Neural cell (in vitro differentiated cells): ENCODE data around the gene CAVIN1. TPM values are rescaled to one million over a fixed set of nuclear protein-coding genes. Genes with fewer than 3 reads are reported as not detected.

Experiments used
- H2AFZ ChIP-seq: fragments of 200-600, 300-800 bp; sonication (generic), shearing (Covaris generic); 2 replicates; pipeline ENCODE4 v1.6.0; 2014; ENCODE audit warnings: low read depth, mild to moderate bottlenecking, antibody characterized with exemption, low read length, moderate library complexity
- H3F3A ChIP-seq: fragments of 200-600 bp; shearing (Covaris generic); 2 replicates; pipeline ENCODE4 v1.6.1; 2016; ENCODE audit warnings: mild to moderate bottlenecking, moderate library complexity, mixed read lengths, antibody characterized with exemption, low read length; ENCODE audit not compliant: insufficient read depth, poor library complexity, severe bottlenecking
- H3K27ac ChIP-seq: fragments of 200-600, 300-800 bp; sonication (generic), shearing (Covaris generic); 2 replicates; pipeline ENCODE4 v1.5.1; 2014; ENCODE audit warnings: mild to moderate bottlenecking, low read length, moderate library complexity
- H3K27me3 ChIP-seq: fragments of 300-800, 200-600 bp; sonication (generic), shearing (Covaris generic); 2 replicates; pipeline ENCODE4 v1.6.0; 2014; ENCODE audit warnings: mild to moderate bottlenecking, low read depth, low read length, moderate library complexity; ENCODE audit not compliant: insufficient read depth
- H3K36me3 ChIP-seq: fragments of 300-800, 200-600 bp; sonication (generic), shearing (Covaris generic); 2 replicates; pipeline ENCODE4 v1.5.1; 2014; ENCODE audit warnings: mild to moderate bottlenecking, antibody characterized with exemption, low read length, moderate library complexity; ENCODE audit not compliant: insufficient read depth
- H3K4me2 ChIP-seq: fragments of 300-800, 200-600 bp; sonication (generic), shearing (Covaris generic); 2 replicates; pipeline ENCODE4 v1.6.0; 2014; ENCODE audit warnings: mild to moderate bottlenecking, low read length
- H3K4me3 ChIP-seq: fragments of 300-800, 200-600 bp; sonication (generic), shearing (Covaris generic); 2 replicates; pipeline ENCODE4 v1.5.1; 2014; ENCODE audit warnings: mild to moderate bottlenecking, low read length, moderate library complexity
- H3K79me2 ChIP-seq: fragments of 200-600 bp; shearing (Covaris generic); replicated peaks from 2 replicates; pipeline ENCODE4 v1.6.0; 2014; ENCODE audit warnings: mild to moderate bottlenecking, low read length, moderate library complexity; ENCODE audit not compliant: insufficient read depth
- H3K9ac ChIP-seq: fragments of 300-800, 200-600 bp; sonication (generic), shearing (Covaris generic); 2 replicates; pipeline ENCODE4 v1.6.1; 2016; ENCODE audit warnings: mild to moderate bottlenecking, low read length, mixed read lengths
- H3K9me2 ChIP-seq: fragments of 200-600 bp; shearing (Covaris generic); 2 replicates; pipeline ENCODE4 v1.6.1; 2016; ENCODE audit warnings: mild to moderate bottlenecking, low read length, mixed read lengths; ENCODE audit not compliant: insufficient read depth
- H3K9me3 ChIP-seq: fragments of 200-600, 300-800 bp; sonication (generic), shearing (Covaris generic); 2 replicates; pipeline ENCODE4 v1.6.1; 2016; ENCODE audit warnings: mild to moderate bottlenecking, mixed run types, low read length, moderate library complexity, mixed read lengths
- H4K20me1 ChIP-seq: fragments of 200-600 bp; shearing (Covaris generic); 2 replicates; pipeline ENCODE4 v1.6.1; 2016; ENCODE audit warnings: mild to moderate bottlenecking, mixed run types; ENCODE audit not compliant: insufficient read depth
- EP300 ChIP-seq: fragments of 450-650 bp; conservative IDR thresholded peaks from 2 replicates; pipeline ENCODE4 v1.6.1; 2014; ENCODE audit warnings: antibody characterized with exemption, mild to moderate bottlenecking, moderate library complexity; ENCODE audit not compliant: poor library complexity, severe bottlenecking
- EZH2 ChIP-seq: fragments of 200-600, 300-800 bp; shearing (Covaris generic), sonication (generic); IDR thresholded peaks from 2 replicates; pipeline ENCODE4 v1.6.1; 2014; ENCODE audit warnings: antibody characterized with exemption, low read length, borderline replicate concordance, mild to moderate bottlenecking; ENCODE audit not compliant: insufficient read depth, poor library complexity, severe bottlenecking
- MXI1 ChIP-seq: fragments of 450-650 bp; conservative IDR thresholded peaks from 2 replicates; pipeline ENCODE4 v1.6.1; 2014; ENCODE audit warnings: antibody characterized with exemption, mild to moderate bottlenecking; ENCODE audit not compliant: poor library complexity, severe bottlenecking
- POLR2AphosphoS5 ChIP-seq: IDR thresholded peaks from 2 replicates; pipeline ENCODE4 v1.6.1; 2012
- RAD21 ChIP-seq: fragments of 450-650 bp; conservative IDR thresholded peaks from 2 replicates; pipeline ENCODE4 v1.6.1; 2014; ENCODE audit warnings: antibody characterized with exemption, mild to moderate bottlenecking, moderate library complexity
- SMC3 ChIP-seq: fragments of 450-650 bp; conservative IDR thresholded peaks from 2 replicates; pipeline ENCODE4 v1.6.1; 2014; ENCODE audit warnings: antibody characterized with exemption, mild to moderate bottlenecking, moderate library complexity; ENCODE audit not compliant: poor library complexity
- TAF1 ChIP-seq: IDR thresholded peaks from 2 replicates; pipeline ENCODE4 v1.6.1; 2012; ENCODE audit warnings: low read depth
- polyA plus RNA-seq: library from polyadenylated mRNA; depleted of rRNA; stranded (reverse); fragments of >200 nt; gene quantifications from 2 replicates; pipeline ENCODE4 v1.2.3, GENCODE V29; 2014
- TF ChIP-seq, protein P1 (sequence below): IDR thresholded peaks from 2 replicates; pipeline ENCODE4 v1.6.1; 2012; ENCODE audit warnings: borderline replicate concordance
- TF ChIP-seq, protein P2 (sequence below): fragments of 450-650 bp; IDR thresholded peaks from 2 replicates; pipeline ENCODE4 v1.5.1; 2014; ENCODE audit warnings: antibody characterized with exemption, mild to moderate bottlenecking, moderate library complexity; ENCODE audit not compliant: poor library complexity, severe bottlenecking

Gene CAVIN1
- polyA plus RNA-seq, 1 donor from 2014 or later: 0.07 TPM

DNA sequence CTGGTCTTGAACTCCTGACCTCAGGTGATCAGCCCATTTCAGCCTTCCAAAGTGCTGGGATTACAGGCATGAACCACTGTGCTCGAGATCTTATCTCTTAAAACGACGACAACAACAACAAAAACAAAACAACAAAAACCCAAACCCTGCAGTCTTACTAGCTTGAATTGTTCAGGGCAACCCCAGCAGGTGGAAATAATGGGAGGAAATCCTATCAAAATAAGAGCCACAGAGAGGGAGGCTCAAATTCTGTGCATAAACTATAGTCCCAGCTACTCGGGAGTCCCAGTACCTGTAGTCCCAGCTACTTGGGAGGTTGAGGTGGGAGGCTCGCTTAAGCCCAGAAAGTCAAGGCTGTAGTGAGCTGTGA lies 19.1 kb upstream of the CAVIN1 start:
- no peak overlapping the region for H3K27ac ChIP-seq

DNA sequence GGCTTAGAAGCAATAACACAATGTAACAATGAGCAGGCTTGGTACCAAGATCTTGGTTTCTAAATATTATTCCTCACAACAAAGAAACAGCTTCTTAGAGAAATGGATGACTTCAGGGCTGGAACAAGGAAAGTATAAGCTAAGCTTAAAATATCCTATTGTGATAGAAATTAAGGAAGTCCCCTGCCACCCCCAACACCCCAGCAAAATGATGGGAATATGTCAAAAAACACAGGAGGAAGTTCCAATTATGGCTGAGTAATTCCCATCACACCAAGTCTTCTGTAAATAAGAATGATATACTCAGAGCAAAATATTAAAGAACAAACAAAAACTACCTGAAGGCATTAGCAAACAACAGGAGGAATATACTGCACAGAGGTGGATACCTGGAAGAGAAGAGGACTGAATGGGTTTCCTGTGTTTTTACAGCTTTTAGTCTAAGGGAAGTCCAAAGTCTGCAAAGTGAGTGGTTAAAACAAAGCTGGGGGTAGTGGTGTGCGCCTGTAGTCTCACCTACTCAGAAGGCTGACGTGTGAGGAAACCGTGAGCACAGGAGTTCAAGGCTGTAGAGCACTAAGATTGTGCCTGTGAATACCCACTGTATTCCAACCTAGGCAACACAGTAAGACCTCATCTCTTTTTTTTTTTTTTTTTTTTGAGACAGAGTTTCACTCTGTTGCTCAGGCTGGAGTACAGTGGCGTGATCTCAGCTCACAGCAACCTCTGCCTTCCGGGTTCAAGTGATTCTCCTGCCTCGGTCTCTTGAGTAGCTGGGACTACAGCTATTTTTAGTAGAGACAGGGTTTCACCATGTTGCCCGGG lies 18.5 kb upstream of the CAVIN1 start:
- no peaks in the 10 kb centered on the region for H3K9me2 ChIP-seq
- no peaks in the 10 kb centered on the region for H3F3A ChIP-seq
- no peaks in the 10 kb centered on the region for H3K27me3 ChIP-seq
- no peak overlapping the region for H3K27ac ChIP-seq
- TF ChIP-seq MXI1 (no peak), EZH2 (no peak), TAF1 (no peak), POLR2AphosphoS5 (no peak), RAD21 (no peak), EP300 (no peak), SMC3 (no peak)
- TF ChIP-seq, protein P1, sequence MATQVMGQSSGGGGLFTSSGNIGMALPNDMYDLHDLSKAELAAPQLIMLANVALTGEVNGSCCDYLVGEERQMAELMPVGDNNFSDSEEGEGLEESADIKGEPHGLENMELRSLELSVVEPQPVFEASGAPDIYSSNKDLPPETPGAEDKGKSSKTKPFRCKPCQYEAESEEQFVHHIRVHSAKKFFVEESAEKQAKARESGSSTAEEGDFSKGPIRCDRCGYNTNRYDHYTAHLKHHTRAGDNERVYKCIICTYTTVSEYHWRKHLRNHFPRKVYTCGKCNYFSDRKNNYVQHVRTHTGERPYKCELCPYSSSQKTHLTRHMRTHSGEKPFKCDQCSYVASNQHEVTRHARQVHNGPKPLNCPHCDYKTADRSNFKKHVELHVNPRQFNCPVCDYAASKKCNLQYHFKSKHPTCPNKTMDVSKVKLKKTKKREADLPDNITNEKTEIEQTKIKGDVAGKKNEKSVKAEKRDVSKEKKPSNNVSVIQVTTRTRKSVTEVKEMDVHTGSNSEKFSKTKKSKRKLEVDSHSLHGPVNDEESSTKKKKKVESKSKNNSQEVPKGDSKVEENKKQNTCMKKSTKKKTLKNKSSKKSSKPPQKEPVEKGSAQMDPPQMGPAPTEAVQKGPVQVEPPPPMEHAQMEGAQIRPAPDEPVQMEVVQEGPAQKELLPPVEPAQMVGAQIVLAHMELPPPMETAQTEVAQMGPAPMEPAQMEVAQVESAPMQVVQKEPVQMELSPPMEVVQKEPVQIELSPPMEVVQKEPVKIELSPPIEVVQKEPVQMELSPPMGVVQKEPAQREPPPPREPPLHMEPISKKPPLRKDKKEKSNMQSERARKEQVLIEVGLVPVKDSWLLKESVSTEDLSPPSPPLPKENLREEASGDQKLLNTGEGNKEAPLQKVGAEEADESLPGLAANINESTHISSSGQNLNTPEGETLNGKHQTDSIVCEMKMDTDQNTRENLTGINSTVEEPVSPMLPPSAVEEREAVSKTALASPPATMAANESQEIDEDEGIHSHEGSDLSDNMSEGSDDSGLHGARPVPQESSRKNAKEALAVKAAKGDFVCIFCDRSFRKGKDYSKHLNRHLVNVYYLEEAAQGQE: no peak
- TF ChIP-seq, protein P2, sequence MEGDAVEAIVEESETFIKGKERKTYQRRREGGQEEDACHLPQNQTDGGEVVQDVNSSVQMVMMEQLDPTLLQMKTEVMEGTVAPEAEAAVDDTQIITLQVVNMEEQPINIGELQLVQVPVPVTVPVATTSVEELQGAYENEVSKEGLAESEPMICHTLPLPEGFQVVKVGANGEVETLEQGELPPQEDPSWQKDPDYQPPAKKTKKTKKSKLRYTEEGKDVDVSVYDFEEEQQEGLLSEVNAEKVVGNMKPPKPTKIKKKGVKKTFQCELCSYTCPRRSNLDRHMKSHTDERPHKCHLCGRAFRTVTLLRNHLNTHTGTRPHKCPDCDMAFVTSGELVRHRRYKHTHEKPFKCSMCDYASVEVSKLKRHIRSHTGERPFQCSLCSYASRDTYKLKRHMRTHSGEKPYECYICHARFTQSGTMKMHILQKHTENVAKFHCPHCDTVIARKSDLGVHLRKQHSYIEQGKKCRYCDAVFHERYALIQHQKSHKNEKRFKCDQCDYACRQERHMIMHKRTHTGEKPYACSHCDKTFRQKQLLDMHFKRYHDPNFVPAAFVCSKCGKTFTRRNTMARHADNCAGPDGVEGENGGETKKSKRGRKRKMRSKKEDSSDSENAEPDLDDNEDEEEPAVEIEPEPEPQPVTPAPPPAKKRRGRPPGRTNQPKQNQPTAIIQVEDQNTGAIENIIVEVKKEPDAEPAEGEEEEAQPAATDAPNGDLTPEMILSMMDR: no peak
- H3K4me2 ChIP-seq: no peak overlapping the region
- H3K9ac ChIP-seq: no peak overlapping the region
- no peaks in the 10 kb centered on the region for H3K79me2 ChIP-seq
- no peak overlapping the region for H3K4me3 ChIP-seq
- H4K20me1 ChIP-seq: no peaks in the 10 kb centered on the region
- H3K9me3 ChIP-seq: no peaks in the 10 kb centered on the region
- H2AFZ ChIP-seq: no peak overlapping the region
- no peaks in the 10 kb centered on the region for H3K36me3 ChIP-seq

More for the DNA sequence above, 19.1 kb upstream of the CAVIN1 start:
- H3K9me3 ChIP-seq: no peaks in the 10 kb centered on the region
- H4K20me1 ChIP-seq: no peaks in the 10 kb centered on the region
- H3K79me2 ChIP-seq: no peaks in the 10 kb centered on the region
- H3K9me2 ChIP-seq: no peaks in the 10 kb centered on the region
- no peak overlapping the region for H2AFZ ChIP-seq
- no peak overlapping the region for H3K4me2 ChIP-seq
- H3K4me3 ChIP-seq: no peak overlapping the region
- no peaks in the 10 kb centered on the region for H3F3A ChIP-seq
- no peaks in the 10 kb centered on the region for H3K27me3 ChIP-seq
- H3K9ac ChIP-seq: no peak overlapping the region
- TF ChIP-seq EZH2 (no peak), MXI1 (no peak), SMC3 (no peak), EP300 (no peak), POLR2AphosphoS5 (no peak), TAF1 (no peak)
- TF ChIP-seq, protein P1: no peak
- TF ChIP-seq, protein P2: no peak
- no peaks in the 10 kb centered on the region for H3K36me3 ChIP-seq
